Measurements from ENCODE around the gene MBD4.

The MBD4 gene

GRCh38 chr3:129462361-129462968, 22.7 kb upstream of the MBD4 start:
- no peak for ATAC-seq

More at GRCh38 chr3:129462361-129462968, 22.7 kb upstream of the MBD4 start:
- TF ChIP-seq PATZ1 (CRISPR knock-in tag; IDR thresholded peaks at IDR 0.05; ENCODE audit: borderline replicate concordance) (no peak), OSR1 (CRISPR knock-in tag; IDR thresholded peaks at IDR 0.05) (no peak), POU6F1 (CRISPR knock-in tag; IDR thresholded peaks at IDR 0.05; ENCODE audit: borderline replicate concordance, low read depth) (no peak), RARB (CRISPR knock-in tag; IDR thresholded peaks at IDR 0.05) (no peak), TOX (CRISPR knock-in tag; IDR thresholded peaks at IDR 0.05; ENCODE audit: borderline replicate concordance) (no peak), CREB5 (CRISPR knock-in tag; IDR thresholded peaks at IDR 0.05; ENCODE audit: low read depth) (no peak), TSHZ2 (CRISPR knock-in tag; IDR thresholded peaks at IDR 0.05) (no peak), ZNF8 (CRISPR knock-in tag; IDR thresholded peaks at IDR 0.05) (no peak), ESRRG (CRISPR knock-in tag; IDR thresholded peaks at IDR 0.05) (no peak), ZNF70 (CRISPR knock-in tag; IDR thresholded peaks at IDR 0.05) (no peak), ZFP30 (CRISPR knock-in tag; IDR thresholded peaks at IDR 0.05) (no peak), CSDC2 (CRISPR knock-in tag; IDR thresholded peaks at IDR 0.05) (no peak), ZC3H10 (CRISPR knock-in tag; IDR thresholded peaks at IDR 0.05) (no peak), CSRNP3 (CRISPR knock-in tag; IDR thresholded peaks at IDR 0.05) (no peak), ZFP3 (CRISPR knock-in tag; IDR thresholded peaks at IDR 0.05) (no peak), PPARA (CRISPR knock-in tag; IDR thresholded peaks at IDR 0.05; ENCODE audit: borderline replicate concordance) (no peak), GLIS3 (CRISPR knock-in tag; IDR thresholded peaks at IDR 0.05) (no peak), ISL1 (CRISPR knock-in tag; IDR thresholded peaks at IDR 0.05) (no peak), ARNTL (CRISPR knock-in tag; IDR thresholded peaks at IDR 0.05; ENCODE audit: borderline replicate concordance, low read depth) (no peak)
